ENCODE results near the gene PPP4R4. TPM values are rescaled to one million over a fixed set of nuclear protein-coding genes. Genes with fewer than 3 reads are reported as not detected.

Gene PPP4R4
- total and polyA plus RNA-seq, 2 donors from 2014 or later = 0.47 TPM; not detected in 1

DNA sequence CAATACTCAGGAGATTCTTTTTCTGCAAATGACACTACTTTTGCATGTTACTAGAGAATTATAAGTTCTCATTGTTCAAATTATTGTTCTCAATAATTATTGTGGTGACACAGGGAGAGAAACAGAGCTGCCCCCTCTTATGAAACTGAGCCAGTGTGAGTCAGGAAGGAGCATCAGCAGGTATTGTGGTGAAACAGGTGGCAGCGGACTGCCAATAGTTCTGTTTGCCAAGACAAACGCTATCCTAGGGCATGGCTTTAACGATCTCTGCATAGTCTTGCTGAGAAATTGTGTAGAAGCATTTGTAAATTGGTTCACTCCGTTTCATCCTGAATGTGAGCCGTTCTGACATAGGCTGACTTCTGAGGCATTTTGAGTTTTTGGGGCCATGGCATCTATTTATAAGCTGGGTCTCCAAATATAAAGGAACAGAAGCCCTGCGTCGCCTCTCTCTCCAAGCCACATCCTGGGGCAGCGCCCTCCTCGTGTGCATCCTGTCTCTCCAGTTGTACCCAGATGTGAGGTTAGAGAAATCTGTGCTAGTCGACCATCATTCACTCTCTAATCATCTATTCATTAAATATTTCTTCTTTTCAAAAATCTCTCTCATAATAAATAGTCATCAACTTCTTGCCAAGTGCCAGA lies 15.8 kb upstream of the PPP4R4 start:
- H3K9ac ChIP-seq (ENCODE audit: low read length in 3 of 3) = no peak overlapping the region
- intact Hi-C loops (cut with DNase I) = no loop called here
- FAIRE-seq (no peak), DNase-seq (no peak)
- H3K27me3 ChIP-seq (ENCODE audit: control insufficient read depth, insufficient read depth, low read length) = no peaks in the 10 kb centered on the region
- H3K27ac ChIP-seq (ENCODE audit: low read depth in 2 of 2, low read length in 2 of 2) = no peak overlapping the region
- H3K9me3 ChIP-seq (ENCODE audit: control insufficient read depth in 2 of 3, insufficient read depth in 1 of 3, low read length in 3 of 3) = no peaks in the 10 kb centered on the region
- H3K36me3 ChIP-seq (ENCODE audit: control insufficient read depth in 2 of 3, insufficient read depth in 3 of 3, low read length in 3 of 3) = no peaks in the 10 kb centered on the region
- TF ChIP-seq, protein P1, sequence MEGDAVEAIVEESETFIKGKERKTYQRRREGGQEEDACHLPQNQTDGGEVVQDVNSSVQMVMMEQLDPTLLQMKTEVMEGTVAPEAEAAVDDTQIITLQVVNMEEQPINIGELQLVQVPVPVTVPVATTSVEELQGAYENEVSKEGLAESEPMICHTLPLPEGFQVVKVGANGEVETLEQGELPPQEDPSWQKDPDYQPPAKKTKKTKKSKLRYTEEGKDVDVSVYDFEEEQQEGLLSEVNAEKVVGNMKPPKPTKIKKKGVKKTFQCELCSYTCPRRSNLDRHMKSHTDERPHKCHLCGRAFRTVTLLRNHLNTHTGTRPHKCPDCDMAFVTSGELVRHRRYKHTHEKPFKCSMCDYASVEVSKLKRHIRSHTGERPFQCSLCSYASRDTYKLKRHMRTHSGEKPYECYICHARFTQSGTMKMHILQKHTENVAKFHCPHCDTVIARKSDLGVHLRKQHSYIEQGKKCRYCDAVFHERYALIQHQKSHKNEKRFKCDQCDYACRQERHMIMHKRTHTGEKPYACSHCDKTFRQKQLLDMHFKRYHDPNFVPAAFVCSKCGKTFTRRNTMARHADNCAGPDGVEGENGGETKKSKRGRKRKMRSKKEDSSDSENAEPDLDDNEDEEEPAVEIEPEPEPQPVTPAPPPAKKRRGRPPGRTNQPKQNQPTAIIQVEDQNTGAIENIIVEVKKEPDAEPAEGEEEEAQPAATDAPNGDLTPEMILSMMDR (IDR thresholded peaks at IDR 0.05; ENCODE audit: borderline replicate concordance, extremely low read depth, insufficient read depth) = no peak
- peaks cover 0 to 4% (median 0%) of the 10 kb centered on the region in 3 donors for H3K4me1 ChIP-seq (ENCODE audit: control insufficient read depth in 2 of 3, insufficient read depth in 2 of 3, low read depth in 1 of 3, low read length in 3 of 3)
- H3K4me3 ChIP-seq (ENCODE audit: low read length in 3 of 3) = no peak overlapping the region

GRCh38 chr14:94161058-94161457 lies 13.1 kb upstream of the PPP4R4 start:
- H3K9me3 ChIP-seq (ENCODE audit: control insufficient read depth in 2 of 3, insufficient read depth in 1 of 3, low read length in 3 of 3) = no peaks in the 10 kb centered on the region
- no peak overlapping the region for H3K4me3 ChIP-seq (ENCODE audit: low read length in 3 of 3)
- DNase-seq (no peak), FAIRE-seq (no peak)
- peaks cover 0 to 4% (median 0%) of the 10 kb centered on the region in 3 donors for H3K4me1 ChIP-seq (ENCODE audit: control insufficient read depth in 2 of 3, insufficient read depth in 2 of 3, low read depth in 1 of 3, low read length in 3 of 3)
- H3K36me3 ChIP-seq (ENCODE audit: control insufficient read depth in 2 of 3, insufficient read depth in 3 of 3, low read length in 3 of 3) = no peaks in the 10 kb centered on the region
- TF ChIP-seq, protein P1 (IDR thresholded peaks at IDR 0.05; ENCODE audit: borderline replicate concordance, extremely low read depth, insufficient read depth) = no peak
- intact Hi-C loops (cut with DNase I) = no loop called here
- H3K27me3 ChIP-seq (ENCODE audit: control insufficient read depth, insufficient read depth, low read length) = no peaks in the 10 kb centered on the region
- H3K9ac ChIP-seq (ENCODE audit: low read length in 3 of 3) = no peak overlapping the region
- no peak overlapping the region for H3K27ac ChIP-seq (ENCODE audit: low read depth in 2 of 2, low read length in 2 of 2)

DNA sequence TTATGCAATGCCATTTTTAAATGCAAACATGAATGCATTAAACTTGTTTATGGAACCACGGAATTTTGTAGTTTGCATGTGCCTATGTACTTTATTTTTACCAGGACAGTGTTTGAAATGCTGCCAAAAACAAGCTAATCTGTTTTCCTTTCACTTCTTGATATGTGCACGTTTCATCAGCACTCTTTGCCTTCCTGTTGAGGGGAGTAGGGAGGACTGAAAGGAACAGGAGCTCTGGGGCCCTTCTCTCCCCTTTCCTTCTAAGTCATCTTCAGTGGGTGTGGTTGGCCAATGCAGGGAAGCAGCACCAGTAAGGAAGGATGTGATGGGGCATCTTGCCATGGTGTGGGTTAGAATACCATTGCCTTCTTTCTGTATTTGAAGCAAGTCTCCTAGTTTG lies 12.1 kb upstream of the PPP4R4 start:
- no peaks in the 10 kb centered on the region for H3K27me3 ChIP-seq (ENCODE audit: control insufficient read depth, insufficient read depth, low read length)
- FAIRE-seq = no peak
- DNase-seq = peak in 1 of 5 donors; percentile 17
- TF ChIP-seq, protein P1 (IDR thresholded peaks at IDR 0.05; ENCODE audit: borderline replicate concordance, extremely low read depth, insufficient read depth) = no peak
- intact Hi-C loops (cut with DNase I) = no loop called here
- H3K27ac ChIP-seq (ENCODE audit: low read depth in 2 of 2, low read length in 2 of 2) = no peak overlapping the region
- no peaks in the 10 kb centered on the region for H3K9me3 ChIP-seq (ENCODE audit: control insufficient read depth in 2 of 3, insufficient read depth in 1 of 3, low read length in 3 of 3)
- H3K4me1 ChIP-seq (ENCODE audit: control insufficient read depth in 2 of 3, insufficient read depth in 2 of 3, low read depth in 1 of 3, low read length in 3 of 3) = peaks cover 0 to 4% (median 0%) of the 10 kb centered on the region in 3 donors
- no peak overlapping the region for H3K9ac ChIP-seq (ENCODE audit: low read length in 3 of 3)
- no peaks in the 10 kb centered on the region for H3K36me3 ChIP-seq (ENCODE audit: control insufficient read depth in 2 of 3, insufficient read depth in 3 of 3, low read length in 3 of 3)
- H3K4me3 ChIP-seq (ENCODE audit: low read length in 3 of 3) = no peak overlapping the region

DNA sequence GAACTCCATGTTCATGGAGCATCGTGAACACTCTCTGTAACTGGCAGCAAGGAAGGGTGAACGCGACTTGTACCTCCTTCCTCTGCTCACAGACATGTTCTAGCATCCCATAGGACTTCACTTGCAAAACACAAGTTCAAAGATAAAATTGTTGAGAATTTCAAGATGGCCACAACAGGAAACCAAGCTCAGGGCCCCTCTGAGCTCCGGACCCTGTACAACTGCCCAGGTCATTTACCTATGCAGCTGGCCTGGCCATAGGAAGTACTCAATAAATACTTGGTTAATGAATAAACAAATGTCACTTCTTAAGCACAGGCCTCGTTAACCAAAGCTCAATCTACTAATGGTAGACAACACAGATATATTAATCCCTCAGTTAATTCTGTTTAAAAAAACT lies 11.7 kb upstream of the PPP4R4 start:
- FAIRE-seq (no peak), DNase-seq (no peak)
- Histone ChIP-seq H3K4me1 (ENCODE audit: control insufficient read depth in 2 of 3, insufficient read depth in 2 of 3, low read depth in 1 of 3, low read length in 3 of 3) (peaks cover 0 to 4% (median 0%) of the 10 kb centered on the region in 3 donors), H3K4me3 (ENCODE audit: low read length in 3 of 3) (no peak overlapping the region), H3K27me3 (ENCODE audit: control insufficient read depth, insufficient read depth, low read length) (no peaks in the 10 kb centered on the region), H3K9me3 (ENCODE audit: control insufficient read depth in 2 of 3, insufficient read depth in 1 of 3, low read length in 3 of 3) (no peaks in the 10 kb centered on the region), H3K27ac (ENCODE audit: low read depth in 2 of 2, low read length in 2 of 2) (no peak overlapping the region), H3K36me3 (ENCODE audit: control insufficient read depth in 2 of 3, insufficient read depth in 3 of 3, low read length in 3 of 3) (no peaks in the 10 kb centered on the region), H3K9ac (ENCODE audit: low read length in 3 of 3) (no peak overlapping the region)
- intact Hi-C loops (cut with DNase I) = no loop called here
- TF ChIP-seq, protein P1 (IDR thresholded peaks at IDR 0.05; ENCODE audit: borderline replicate concordance, extremely low read depth, insufficient read depth) = no peak
